ENCODE measurements around the gene ZDHHC11B.
"Not testable (repeated sequence)": the region's sequence is repeated elsewhere in the genome, so short reads cannot be mapped to it uniquely, and the experiment has no call there.

Gene ZDHHC11B

GRCh38 chr5:714215-715118, 70.1 kb downstream of the ZDHHC11B start:
- DNase-seq = not testable (repeated sequence)

GRCh38 chr5:713686-714085, 70.8 kb downstream of the ZDHHC11B start:
- DNase-seq = not testable (repeated sequence)

- DNase-seq = not testable (repeated sequence)
These were observed 75.5 kb downstream of the ZDHHC11B start for GRCh38 chr5:708848-709517.

GRCh38 chr5:708374-708773, 76.2 kb downstream of the ZDHHC11B start:
- not testable (repeated sequence) for DNase-seq

DNA sequence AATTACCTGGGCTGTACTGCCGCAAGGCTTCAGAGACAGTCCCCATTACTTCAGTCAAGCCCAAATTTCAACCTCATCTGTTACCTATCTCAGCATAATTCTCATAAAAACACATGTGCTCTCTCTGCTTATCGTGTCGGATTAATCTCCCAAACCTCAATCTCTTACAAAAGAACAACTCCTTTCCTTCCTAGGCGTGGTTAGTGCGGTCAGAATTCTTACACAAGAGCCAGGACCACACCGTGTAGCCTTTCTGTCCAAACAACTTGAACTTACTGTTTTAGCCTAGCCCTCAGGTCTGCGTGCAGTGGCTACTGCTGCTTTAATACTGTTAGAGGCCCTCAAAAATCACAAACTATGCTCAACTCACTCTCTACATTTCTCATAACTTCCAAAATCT, 78.4 kb downstream of the ZDHHC11B start:
- not testable (repeated sequence) for DNase-seq

DNA sequence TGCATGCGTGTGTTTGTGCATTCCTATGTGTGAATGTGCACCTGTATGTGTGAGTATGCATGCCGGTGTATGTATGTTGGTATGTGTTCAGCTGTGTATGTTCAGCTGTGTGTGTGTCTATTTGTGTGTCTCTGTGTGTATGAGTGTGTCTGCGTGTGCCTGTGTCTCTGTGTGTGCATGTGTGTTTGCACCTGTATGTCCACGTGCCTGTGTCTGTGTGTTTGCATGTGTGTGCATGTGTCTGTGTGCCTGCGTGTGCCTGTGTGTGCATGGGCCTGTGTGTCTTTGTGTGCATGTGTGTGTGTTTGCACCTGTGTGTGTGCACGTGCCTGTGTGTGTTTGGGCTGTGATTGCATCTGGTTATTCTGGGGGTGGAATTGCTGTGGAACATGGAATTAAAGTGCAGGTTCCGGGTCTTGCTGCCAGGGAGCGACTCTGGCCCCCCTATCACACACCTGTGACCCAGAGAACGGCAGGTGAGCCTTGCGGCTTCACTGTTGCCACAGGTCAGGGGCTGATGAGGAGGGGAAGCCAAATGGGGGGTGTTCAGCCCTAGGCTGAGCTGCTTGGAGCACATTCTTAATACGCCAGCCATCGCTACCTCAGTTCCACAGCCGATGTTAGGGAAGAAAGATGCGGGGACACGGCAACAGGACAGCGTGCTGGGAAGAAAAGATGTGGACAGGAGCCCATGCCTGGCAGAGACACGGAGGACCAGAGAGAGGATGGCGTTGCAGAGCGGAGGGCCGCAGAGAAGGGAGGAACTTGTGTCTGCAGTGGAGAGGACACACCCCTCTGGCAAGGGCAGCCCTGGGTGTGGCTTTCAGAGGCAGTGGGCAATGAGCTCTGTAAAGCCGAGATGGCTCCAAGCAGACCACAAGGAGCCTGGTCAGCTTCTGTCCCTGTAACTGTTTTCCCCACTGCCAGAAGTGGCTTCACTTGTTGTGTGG, 87.5 kb downstream of the ZDHHC11B start:
- peak; percentile 17 for DNase-seq

- not testable (repeated sequence) for DNase-seq
These were observed 88.3 kb downstream of the ZDHHC11B start for GRCh38 chr5:696191-696590.

GRCh38 chr5:695475-695874, 89.1 kb downstream of the ZDHHC11B start:
- DNase-seq = not testable (repeated sequence)

- peak; percentile 43 for DNase-seq
These were observed 90.5 kb downstream of the ZDHHC11B start for GRCh38 chr5:694042-694431.

GRCh38 chr5:693271-694041, 91.1 kb downstream of the ZDHHC11B start, which contains the start of gene TPPP:
Gene TPPP, minus strand, starts transcription at chr5:693352. Its CDS starts 15,292 bp downstream, at chr5:678060.
- peak; percentile 77 for DNase-seq

GRCh38 chr5:692529-693041, 91.9 kb downstream of the ZDHHC11B start:
- DNase-seq = peak; percentile 21

DNA sequence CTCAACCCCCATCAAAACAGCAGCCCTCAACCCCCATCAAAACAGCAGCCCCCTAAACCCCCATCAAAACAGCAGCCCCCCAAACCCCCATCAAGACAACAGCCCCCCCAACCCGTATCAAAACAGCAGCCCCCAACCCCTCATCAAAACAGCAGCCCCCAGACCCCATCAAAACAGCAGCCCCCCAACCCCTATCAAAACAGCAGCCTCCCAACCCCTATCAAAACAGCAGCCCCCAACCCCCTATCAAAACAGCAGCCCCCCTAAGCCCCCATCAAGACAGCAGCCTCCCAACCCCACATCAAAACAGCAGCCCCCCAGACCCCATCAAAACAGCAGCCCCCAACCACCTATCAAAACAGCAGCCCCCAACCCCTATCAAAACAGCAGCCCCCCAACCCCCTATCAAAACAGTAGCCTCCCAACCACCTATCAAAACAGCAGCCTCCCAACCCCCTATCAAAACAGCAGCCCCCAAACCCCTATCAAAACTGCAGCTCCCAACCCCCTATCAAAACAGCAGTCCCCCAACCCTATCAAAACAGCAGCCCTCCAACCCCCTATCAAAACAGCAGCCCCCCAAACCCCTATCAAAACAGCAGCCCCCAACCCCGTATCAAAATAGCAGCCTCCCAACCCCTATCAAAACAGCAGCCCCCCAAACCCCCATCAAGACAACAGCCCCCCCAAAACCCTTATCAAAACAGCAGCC, 92.6 kb downstream of the ZDHHC11B start:
- DNase-seq = no peak

- DNase-seq = not testable (repeated sequence)
These were observed 93.5 kb downstream of the ZDHHC11B start for GRCh38 chr5:691049-691448.

- DNase-seq = not testable (repeated sequence)
These were observed 94.2 kb downstream of the ZDHHC11B start for GRCh38 chr5:690293-690692.

DNA sequence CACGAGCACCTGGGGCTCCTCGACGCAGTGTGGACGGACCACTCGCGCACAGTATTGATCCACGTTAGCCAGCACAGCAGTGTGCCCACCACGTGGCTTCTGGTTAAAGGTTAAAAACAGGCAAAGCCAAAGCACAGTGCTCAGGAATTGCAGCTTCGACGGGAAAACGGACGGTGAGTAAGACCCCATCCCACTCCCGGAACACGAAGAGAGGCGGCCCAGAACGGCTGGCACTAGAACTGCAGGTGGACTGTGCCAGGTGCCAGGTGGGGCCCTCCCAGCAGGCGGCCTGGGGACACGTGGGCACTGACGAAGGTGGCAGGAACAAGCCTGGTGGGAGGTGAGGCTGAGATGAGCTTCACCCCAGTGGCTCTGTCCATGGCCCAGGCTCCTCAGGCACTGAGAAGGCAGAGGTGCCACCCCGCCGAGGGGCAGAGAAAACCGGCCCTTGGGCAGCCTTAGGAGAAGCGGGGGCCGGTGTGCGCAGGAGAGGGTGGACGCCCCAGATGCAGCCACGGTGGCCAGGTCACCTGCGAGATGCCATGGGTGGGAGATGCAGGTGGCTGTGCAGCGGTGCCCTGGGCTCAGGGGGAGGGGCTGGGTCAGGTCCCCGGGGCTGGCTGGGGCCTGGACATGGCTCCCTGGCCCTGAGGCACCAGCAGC, 96.0 kb downstream of the ZDHHC11B start:
- DNase-seq = not testable (repeated sequence)

GRCh38 chr5:686936-687335, 97.6 kb downstream of the ZDHHC11B start:
- DNase-seq = not testable (repeated sequence)

DNA sequence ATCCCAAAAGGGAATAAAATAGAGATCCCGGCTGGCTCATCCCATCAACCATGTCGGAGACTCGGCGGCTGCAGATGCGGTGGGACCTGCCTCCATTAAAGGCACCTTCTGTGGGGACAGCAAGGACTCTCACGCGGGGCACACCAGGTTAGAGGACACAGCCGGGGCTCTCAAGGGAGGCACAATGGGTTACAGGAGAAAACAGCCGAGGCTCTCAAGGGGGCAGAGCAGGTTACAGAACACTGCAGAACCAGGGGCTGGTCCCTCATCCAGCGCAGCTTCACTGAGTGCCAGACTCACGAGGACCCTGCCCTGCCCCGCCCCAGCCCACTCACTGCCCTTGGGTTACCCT, 98.4 kb downstream of the ZDHHC11B start:
- not testable (repeated sequence) for DNase-seq

DNA sequence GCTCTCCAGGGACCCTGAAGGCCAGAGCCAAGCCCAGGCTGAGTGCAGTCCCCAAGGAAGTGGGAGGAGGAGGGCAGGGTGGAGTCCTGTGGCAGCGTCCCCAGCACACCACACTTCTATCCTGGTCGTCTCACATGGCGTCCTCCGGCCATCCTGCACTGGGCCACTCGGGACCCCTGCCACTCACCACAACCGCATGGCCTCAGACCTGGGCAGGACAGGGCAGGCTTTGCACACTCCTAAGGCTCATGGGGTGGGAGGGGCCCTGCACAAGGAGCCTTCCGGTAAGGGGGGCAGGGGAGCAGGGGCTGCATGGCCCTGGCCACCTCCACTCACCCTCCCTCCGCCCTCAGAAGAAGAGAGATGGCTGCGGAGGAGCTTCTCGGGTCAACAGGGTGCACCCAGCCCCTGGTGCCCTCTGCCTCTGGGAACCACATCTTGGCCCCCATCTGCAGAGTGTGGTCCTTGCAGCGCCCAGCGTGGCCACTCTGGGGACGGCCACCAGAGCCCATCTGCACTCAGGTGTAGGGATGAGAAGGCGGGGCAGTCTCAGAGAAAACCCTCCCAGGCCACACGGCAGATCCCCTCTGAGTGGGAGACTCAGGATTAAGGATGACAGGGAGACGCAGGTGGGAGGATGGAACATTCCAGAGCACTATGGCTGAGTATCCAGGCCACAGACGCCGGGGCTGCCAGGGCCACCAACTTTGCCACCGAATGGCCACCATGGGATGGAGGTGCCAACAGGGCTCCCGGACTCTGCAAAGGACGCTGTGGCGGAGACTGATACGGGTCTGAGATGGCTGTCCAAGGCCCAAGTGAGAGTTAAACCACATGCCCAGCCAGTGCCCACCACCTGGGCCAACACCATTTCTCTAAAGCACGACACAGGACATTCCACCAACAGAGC, 99.0 kb downstream of the ZDHHC11B start:
- no peak for DNase-seq

DNA sequence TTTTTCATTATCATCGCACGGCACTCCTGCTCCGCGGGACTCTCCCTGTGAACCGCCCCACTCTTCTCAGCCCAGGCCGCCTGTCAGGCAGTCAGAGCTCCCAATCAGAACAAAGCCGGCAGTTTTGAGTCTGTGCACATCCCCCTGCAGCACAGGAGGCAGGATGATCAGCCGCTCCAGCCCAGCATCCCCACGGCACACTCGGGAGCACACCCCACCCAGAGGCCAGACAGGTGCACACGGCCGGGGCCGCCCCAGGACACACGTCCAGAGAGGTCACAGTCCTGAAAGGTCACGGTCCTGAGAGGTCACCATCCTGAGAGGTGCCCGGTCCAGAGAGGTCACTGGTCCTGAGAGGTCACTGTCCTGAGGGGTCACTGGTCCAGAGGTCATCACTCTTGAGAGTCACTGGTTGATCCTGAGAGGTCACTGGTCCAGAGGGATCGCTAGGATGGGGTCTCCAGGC, 99.7 kb downstream of the ZDHHC11B start:
- no peak for DNase-seq

Measured in right hindlimb (tissue), 1 donor.